Lower leg skin (tissue), 4 donors: ENCODE measurements around the gene CFAP119. TPM values are rescaled to one million over a fixed set of nuclear protein-coding genes. Genes with fewer than 3 reads are reported as not detected.

ENCODE experiments used
- DNase-seq, 2 donors: peaks; one replicate each; pipeline ENCODE4 v3.0.0-alpha.2; 2019; ENCODE audit warnings: low spot score in 2 of 2
- H3K4me3 ChIP-seq: fragments of 200-600 bp; sonication (generic); 2 replicates; pipeline ENCODE4 v1.5.1; 2017; ENCODE audit warnings: mild to moderate bottlenecking, low read depth; ENCODE audit not compliant: poor library complexity, severe bottlenecking
- CTCF ChIP-seq, 3 donors: fragments of 450-650 bp; IDR thresholded peaks; one replicate each; pipeline ENCODE4 v1.5.1; 2016; ENCODE audit warnings: antibody characterized with exemption in 3 of 3, mild to moderate bottlenecking in 3 of 3, moderate library complexity in 2 of 3
- POLR2A ChIP-seq, 2 donors: fragments of 450-650 bp; IDR thresholded peaks; one replicate each; pipeline ENCODE4 v1.6.1; 2016 to 2017; ENCODE audit warnings: antibody characterized with exemption in 2 of 2, mild to moderate bottlenecking in 1 of 2, moderate library complexity in 1 of 2
- WGBS, 2 donors: methylation state at CpG; one replicate each; pipeline ENCODE4 v1.1.5; 2018; 5-methylcytosine and 5-hydroxymethylcytosine counted together
- intact Hi-C: fragments of 100-400 bp; cut with DNase I; formaldehyde crosslinking; loops from one replicate; pipeline ENCODE4 v1.15.0; 2023; ENCODE audit warnings: low total_unique reads
- total RNA-seq, 4 donors: library from RNA; depleted of rRNA; stranded (reverse); fragments of >200 nt; gene quantifications; one replicate each; pipeline ENCODE4 v1.1.0, GENCODE V29; 2016

Gene CFAP119
- total RNA-seq, 4 donors from 2014 or later, result 1.2 to 4.1 (median 2.6) TPM

DNA sequence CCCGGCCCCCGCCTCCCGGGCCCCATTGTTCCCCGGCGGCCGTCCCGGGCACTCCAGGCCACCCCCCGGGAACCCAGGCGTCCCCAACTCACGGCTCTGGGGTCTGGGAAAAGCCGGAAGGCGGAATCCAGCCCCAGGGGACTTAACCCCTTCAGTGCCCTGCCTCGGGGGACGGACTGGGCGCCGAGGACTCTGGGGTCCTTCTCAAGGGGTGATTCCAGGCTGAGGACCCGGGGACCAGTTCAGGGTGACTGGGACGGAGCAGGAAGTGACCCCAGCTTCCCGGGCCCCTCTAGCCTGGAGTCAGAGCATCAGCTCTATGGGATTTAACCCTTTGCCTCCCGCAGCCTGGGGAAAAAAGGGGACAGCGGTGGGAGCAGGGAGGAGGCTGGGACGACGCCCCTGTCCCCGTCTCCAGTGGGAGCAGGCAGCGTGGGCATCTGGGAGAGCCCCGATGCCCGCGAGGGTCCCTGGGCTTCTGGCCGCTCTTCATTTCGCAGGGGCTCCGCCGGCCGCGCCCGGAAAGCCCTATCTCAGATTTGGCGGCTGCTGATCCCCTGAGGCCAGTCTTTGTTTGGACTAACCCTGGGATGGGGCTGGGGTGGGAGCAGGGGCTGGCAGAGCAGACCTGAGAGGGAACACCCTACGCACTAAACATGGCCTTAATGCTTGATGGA lies 25.2 kb upstream of the CFAP119 start, which contains the start of gene ZNF629:
Gene ZNF629 (minus strand): TSS at position 270 of the 677 bp plus-strand sequence. CDS start 2,723 bp downstream, outside the sequence.
- TF ChIP-seq CTCF (IDR thresholded peaks at IDR 0.05) (no peak), POLR2A (IDR thresholded peaks at IDR 0.05) (no peak)
- intact Hi-C loops, result no loop called here
- 0 to 2% methylated on average over 9 to 25 of the region's 37 CpGs for WGBS, 2 donors
- H3K4me3 ChIP-seq, result peak within 1 kb of the TSS; percentile 88
- DNase-seq, result peak; percentile 62 to 92

DNA sequence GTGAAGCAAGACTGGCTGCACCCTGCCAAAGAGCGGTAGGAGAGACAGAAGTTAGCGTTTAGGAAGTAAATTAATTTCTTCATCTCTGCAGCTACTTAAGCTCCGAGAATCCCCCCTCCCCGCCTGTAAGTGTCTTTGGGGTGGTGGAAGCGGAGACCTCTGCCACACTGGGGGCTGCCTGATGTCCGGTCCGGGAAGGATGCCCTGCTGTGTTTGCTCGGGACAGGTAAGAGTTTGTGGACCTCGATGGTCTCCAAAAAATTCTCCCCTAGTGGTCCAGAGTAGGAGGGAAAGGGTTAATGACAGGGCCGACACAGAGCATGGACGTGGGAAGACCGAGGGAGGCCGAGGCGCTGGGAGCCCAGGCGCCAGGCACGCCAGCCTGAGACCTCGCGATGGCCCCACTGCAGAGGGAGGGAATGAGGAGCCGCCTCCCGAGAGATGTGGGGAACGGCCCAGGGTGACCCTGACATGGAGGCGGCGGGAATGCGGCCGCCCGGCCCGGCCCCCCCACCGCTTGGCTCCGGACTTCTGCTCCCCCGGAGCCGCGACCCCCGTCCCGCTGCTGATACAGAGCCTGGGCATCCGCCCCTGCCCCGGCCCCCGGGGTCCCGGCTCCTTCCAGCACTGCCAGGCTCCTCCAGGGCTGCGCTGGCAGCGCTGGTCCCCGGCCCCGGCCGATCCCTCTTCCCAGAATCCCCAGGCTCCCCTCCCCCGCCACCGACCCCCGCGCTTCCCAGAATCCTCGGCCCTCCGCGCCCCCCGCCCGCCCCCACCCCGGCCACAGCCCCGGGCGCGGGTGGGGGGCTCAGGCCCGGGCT lies 24.5 kb upstream of the CFAP119 start:
- WGBS, 2 donors, result 4% methylated on average over 29 to 35 of the region's 57 CpGs
- no peak for TF ChIP-seq CTCF (IDR thresholded peaks at IDR 0.05)
- no peak for TF ChIP-seq POLR2A (IDR thresholded peaks at IDR 0.05)
- DNase-seq, result no peak
- intact Hi-C loops, result no loop called here
- peak overlapping the region; percentile 88 for H3K4me3 ChIP-seq

GRCh38 chr16:30785126-30786106 lies 23.6 kb upstream of the CFAP119 start:
- 71 to 77% methylated on average over 7 of the region's 7 CpGs for WGBS, 2 donors
- TF ChIP-seq POLR2A (IDR thresholded peaks at IDR 0.05), result no peak
- TF ChIP-seq CTCF (IDR thresholded peaks at IDR 0.05), result no peak
- DNase-seq, result no peak
- intact Hi-C loops, result no loop called here
- no peak overlapping the region for H3K4me3 ChIP-seq

DNA sequence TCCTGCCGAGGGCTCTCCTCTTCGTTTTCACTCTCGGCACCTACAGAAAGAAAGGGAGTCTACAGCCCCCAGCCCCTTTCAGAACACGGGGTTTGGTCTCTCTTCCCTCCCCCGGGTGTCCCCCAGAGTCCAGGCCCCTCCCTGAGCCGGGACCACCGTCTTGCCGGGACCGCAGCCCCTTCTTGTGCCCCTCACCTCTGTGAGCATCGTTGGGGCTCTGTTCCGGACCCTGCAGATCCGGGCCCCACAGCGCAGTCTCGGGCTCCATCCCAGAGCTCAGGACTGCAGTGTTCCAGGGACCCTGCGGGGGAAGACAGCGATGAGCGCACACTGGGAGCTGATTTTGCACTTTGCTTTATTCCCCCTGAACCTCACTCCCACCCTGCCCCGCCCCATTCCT lies 22.4 kb upstream of the CFAP119 start:
- H3K4me3 ChIP-seq, result no peak overlapping the region
- TF ChIP-seq POLR2A (IDR thresholded peaks at IDR 0.05) (no peak), CTCF (IDR thresholded peaks at IDR 0.05) (no peak)
- 87 to 92% methylated on average over 18 of the region's 18 CpGs for WGBS, 2 donors
- intact Hi-C loops, result no loop called here
- no peak for DNase-seq

GRCh38 chr16:30783280-30784109 lies 21.6 kb upstream of the CFAP119 start:
- intact Hi-C loops, result no loop called here
- DNase-seq, result no peak
- TF ChIP-seq POLR2A (IDR thresholded peaks at IDR 0.05) (no peak), CTCF (IDR thresholded peaks at IDR 0.05) (no peak)
- WGBS, 2 donors, result 94 to 95% methylated on average over 46 to 57 of the region's 57 CpGs
- no peak overlapping the region for H3K4me3 ChIP-seq
